ENCODE results near the gene LDB2. TPM values are rescaled to one million over a fixed set of nuclear protein-coding genes. Genes with fewer than 3 reads are reported as not detected.

The LDB2 gene
- polyA plus RNA-seq, 2 of the 4 experiments (the other 2 are of a cell fraction) = not detected

- Histone ChIP-seq H3K27ac (no peak overlapping the region), H3K4me1 (no peaks in the 10 kb centered on the region), H3K4me3 (no peak overlapping the region), H3K9me3 (no peaks in the 10 kb centered on the region), H3K4me2 (no peak overlapping the region)
- no peak for ATAC-seq
- WGBS (ENCODE audit: missing lambda C conversion rate) = 0% methylated on average over 5 of the region's 5 CpGs
- no peak for DNase-seq (ENCODE audit: low read depth in 1 of 2, low spot score in 1 of 2)
- TF ChIP-seq E2F6 (IDR thresholded peaks at IDR 0.05; ENCODE audit: borderline replicate concordance, low read depth) (no peak), NFE2L2 (conservative IDR thresholded peaks at IDR 0.05; ENCODE audit: low read length) (no peak), HOXB5 (CRISPR knock-in tag; IDR thresholded peaks at IDR 0.05) (no peak), HEYL (CRISPR knock-in tag; IDR thresholded peaks at IDR 0.05) (no peak), GATA3 (IDR thresholded peaks at IDR 0.05; ENCODE audit: borderline replicate concordance) (no peak), ZNF302 (CRISPR knock-in tag; IDR thresholded peaks at IDR 0.05) (no peak), HDAC2 (IDR thresholded peaks at IDR 0.05) (no peak), JUN (IDR thresholded peaks at IDR 0.05) (no peak), FOXS1 (CRISPR knock-in tag; IDR thresholded peaks at IDR 0.05) (no peak), PHF8 (IDR thresholded peaks at IDR 0.05; ENCODE audit: borderline replicate concordance, low read depth) (no peak), TFCP2L1 (CRISPR knock-in tag; IDR thresholded peaks at IDR 0.05) (no peak), HOXA7 (CRISPR knock-in tag; IDR thresholded peaks at IDR 0.05) (no peak), RARB (CRISPR knock-in tag; IDR thresholded peaks at IDR 0.05) (no peak), FOSL2 (IDR thresholded peaks at IDR 0.05) (no peak), FOSL2 (CRISPR knock-in tag; IDR thresholded peaks at IDR 0.05) (no peak), CBX8 (IDR thresholded peaks at IDR 0.05) (no peak), KDM5A (IDR thresholded peaks at IDR 0.05) (no peak), USF2 (IDR thresholded peaks at IDR 0.05) (no peak), POLR2A (IDR thresholded peaks at IDR 0.05; ENCODE audit: low read length) (no peak), ZC3H11A (IDR thresholded peaks at IDR 0.05) (no peak)
- CTCF ChIA-PET = no interaction called here
- POLR2A ChIA-PET = no interaction called here
- FAIRE-seq = no peak
Observed at GRCh38 chr4:16775411-16776154, 122.9 kb downstream of the LDB2 start.

GRCh38 chr4:16772366-16772850, 126.0 kb downstream of the LDB2 start:
- Histone ChIP-seq H3K9me3 (no peaks in the 10 kb centered on the region), H3K4me3 (no peak overlapping the region), H3K27ac (no peak overlapping the region), H3K4me1 (no peaks in the 10 kb centered on the region), H3K4me2 (no peak overlapping the region)
- POLR2A ChIA-PET = no interaction called here
- FAIRE-seq (no peak), ATAC-seq (no peak), DNase-seq (ENCODE audit: low read depth in 1 of 2, low spot score in 1 of 2) (no peak)
- CTCF ChIA-PET = interaction anchor here (1.0 kb wide), 1 partner anchor 8 kb away, joined by 4 read pairs; no protein-coding TSS in a partner anchor
- TF ChIP-seq FOSB (CRISPR knock-in tag; IDR thresholded peaks at IDR 0.05) = no peak
- TF ChIP-seq PBX3 (IDR thresholded peaks at IDR 0.05) = no peak
- no peak for TF ChIP-seq MYC (IDR thresholded peaks at IDR 0.05; ENCODE audit: borderline replicate concordance, low read length)
- no peak for TF ChIP-seq RCOR1 (IDR thresholded peaks at IDR 0.05; ENCODE audit: low read depth, low read length)
- 3% methylated on average over 2 of the region's 2 CpGs for WGBS (ENCODE audit: missing lambda C conversion rate)

- Histone ChIP-seq H3K4me3 (no peak overlapping the region), H3K4me2 (no peak overlapping the region), H3K27ac (no peak overlapping the region), H3K4me1 (no peaks in the 10 kb centered on the region), H3K9me3 (no peaks in the 10 kb centered on the region)
- no peak for ATAC-seq
- ChIA-PET POLR2A (no interaction called here), CTCF (no interaction called here)
- no peak for FAIRE-seq
- TF ChIP-seq RNF2 (IDR thresholded peaks at IDR 0.05; ENCODE audit: borderline replicate concordance, low read depth) (no peak), HEYL (CRISPR knock-in tag; IDR thresholded peaks at IDR 0.05) (no peak), CHD2 (IDR thresholded peaks at IDR 0.05; ENCODE audit: low read length, partially characterized antibody) (no peak), JUNB (IDR thresholded peaks at IDR 0.05) (no peak), EHMT2 (IDR thresholded peaks at IDR 0.05; ENCODE audit: low read depth) (no peak), ZSCAN20 (CRISPR knock-in tag; IDR thresholded peaks at IDR 0.05) (no peak), HOXA7 (CRISPR knock-in tag; IDR thresholded peaks at IDR 0.05) (no peak), RARB (CRISPR knock-in tag; IDR thresholded peaks at IDR 0.05) (no peak)
- DNase-seq (ENCODE audit: low read depth in 1 of 2, low spot score in 1 of 2) = no peak
- 53% methylated on average over 6 of the region's 6 CpGs for WGBS (ENCODE audit: missing lambda C conversion rate)
Observed at GRCh38 chr4:16770710-16771285, 127.6 kb downstream of the LDB2 start.

Measured in A549 (cell line).